Loucy (cell line): Measurements from ENCODE around the gene AHNAK2.

Experiments used
- H2AFZ ChIP-seq: fragments of 200-600 bp; sonication (generic); 2 replicates; pipeline ENCODE4 v1.6.0; 2016; ENCODE audit warnings: antibody characterized with exemption, mild to moderate bottlenecking, low read length, moderate library complexity
- H3F3A ChIP-seq: fragments of 200-600 bp; 2 replicates; pipeline ENCODE4 v1.6.0; 2016; ENCODE audit warnings: antibody characterized with exemption, low read depth, mild to moderate bottlenecking
- H3K27me3 ChIP-seq: fragments of 200-600 bp; sonication (generic); 2 replicates; pipeline ENCODE4 v1.6.1; 2014; ENCODE audit warnings: low read length, mild to moderate bottlenecking; ENCODE audit not compliant: insufficient read depth, poor library complexity, severe bottlenecking
- H3K36me3 ChIP-seq: fragments of 200-600 bp; sonication (generic); 2 replicates; pipeline ENCODE4 v1.6.1; 2016; ENCODE audit warnings: low read length; ENCODE audit not compliant: insufficient read depth
- H3K4me1 ChIP-seq: fragments of 200-600 bp; sonication (generic); 2 replicates; pipeline ENCODE4 v1.5.1; 2014; ENCODE audit warnings: low read length, mild to moderate bottlenecking; ENCODE audit not compliant: insufficient read depth, poor library complexity, severe bottlenecking
- H3K4me2 ChIP-seq: fragments of 200-600 bp; sonication (generic); 2 replicates; pipeline ENCODE4 v1.6.0; 2014; ENCODE audit warnings: antibody characterized with exemption, low read length, low read depth, mild to moderate bottlenecking; ENCODE audit not compliant: poor library complexity, severe bottlenecking
- H3K4me3 ChIP-seq: fragments of 200-600 bp; sonication (generic); 2 replicates; pipeline ENCODE4 v1.5.1; 2014; ENCODE audit warnings: low read length, mild to moderate bottlenecking, mixed read lengths; ENCODE audit not compliant: poor library complexity, severe bottlenecking
- H3K79me2 ChIP-seq: fragments of 200-600 bp; sonication (generic); 2 replicates; pipeline ENCODE4 v1.6.1; 2014; ENCODE audit warnings: low read length; ENCODE audit not compliant: insufficient read depth
- H3K9ac ChIP-seq: fragments of 200-600 bp; sonication (generic); 2 replicates; pipeline ENCODE4 v1.6.0; 2014; ENCODE audit warnings: mild to moderate bottlenecking, low read depth, low read length, moderate library complexity; ENCODE audit not compliant: poor library complexity, severe bottlenecking
- H3K9me2 ChIP-seq: fragments of 200-600 bp; sonication (generic); replicated peaks from 2 replicates; pipeline ENCODE4 v1.6.1; 2016; ENCODE audit warnings: low read depth, low read length, mixed read lengths
- H3K9me3 ChIP-seq: fragments of 200-600 bp; sonication (generic); 2 replicates; pipeline ENCODE4 v1.6.1; 2014; ENCODE audit warnings: mild to moderate bottlenecking, antibody characterized with exemption, low read length, low read depth; ENCODE audit not compliant: insufficient read depth
- H4K20me1 ChIP-seq: fragments of 200-600 bp; sonication (generic); 2 replicates; pipeline ENCODE4 v1.6.0; 2014; ENCODE audit warnings: antibody characterized with exemption, low read length, mild to moderate bottlenecking; ENCODE audit not compliant: insufficient read depth, poor library complexity, severe bottlenecking
- CTCF ChIP-seq: fragments of 200-600 bp; sonication (generic); conservative IDR thresholded peaks from 2 replicates; pipeline ENCODE4 v1.5.1; 2014; ENCODE audit warnings: mild to moderate bottlenecking, antibody characterized with exemption, low read length
- EZH2phosphoT487 ChIP-seq: fragments of 200-600 bp; IDR thresholded peaks from 2 replicates; pipeline ENCODE4 v1.6.1; 2018; ENCODE audit warnings: antibody characterized with exemption, mild to moderate bottlenecking, moderate library complexity, borderline replicate concordance

The AHNAK2 gene

DNA sequence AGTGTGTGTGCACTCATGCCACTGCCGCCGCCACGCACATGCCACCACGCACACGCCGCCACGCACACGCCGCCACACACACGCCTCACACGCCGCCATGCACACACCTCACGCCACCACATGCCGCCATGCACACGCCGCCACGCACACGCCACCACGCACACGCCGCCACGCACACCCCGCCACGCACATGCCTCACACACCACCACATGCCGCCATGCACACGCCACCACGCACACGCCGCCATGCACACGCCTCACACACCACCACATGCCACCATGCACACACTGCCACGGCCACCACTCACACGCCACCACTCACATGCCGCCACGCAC, 13.7 kb upstream of the AHNAK2 start:
- Histone ChIP-seq H3K9me2 (no peaks in the 10 kb centered on the region), H3K4me2 (no peak overlapping the region), H3K27me3 (no peaks in the 10 kb centered on the region), H4K20me1 (no peaks in the 10 kb centered on the region), H3K36me3 (no peaks in the 10 kb centered on the region), H3K9ac (no peak overlapping the region), H3K79me2 (no peaks in the 10 kb centered on the region), H2AFZ (no peak overlapping the region), H3K4me3 (no peak overlapping the region), H3K4me1 (no peaks in the 10 kb centered on the region), H3K9me3 (no peaks in the 10 kb centered on the region), H3F3A (no peaks in the 10 kb centered on the region)
- TF ChIP-seq CTCF, result no peak
- no peak for TF ChIP-seq EZH2phosphoT487

DNA sequence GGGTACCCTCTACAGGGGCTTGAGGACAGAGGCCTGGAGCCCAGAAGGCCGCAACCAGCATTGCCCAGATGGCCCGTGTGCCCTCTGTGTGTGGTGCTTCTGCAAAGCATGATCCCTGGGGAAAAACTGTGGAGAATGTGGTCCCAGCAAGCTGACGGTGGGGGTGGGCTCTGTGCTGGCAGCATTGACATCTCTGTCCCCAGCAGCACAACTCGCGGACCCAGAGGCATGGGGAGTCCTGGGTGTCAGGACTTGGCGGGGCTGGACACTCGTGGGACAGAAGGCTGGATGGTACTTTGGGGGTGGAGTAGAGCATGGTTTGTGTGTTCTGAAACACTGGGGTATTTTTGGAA, 11.8 kb upstream of the AHNAK2 start:
- Histone ChIP-seq H3K4me1 (no peaks in the 10 kb centered on the region), H3K4me2 (no peak overlapping the region), H3K9me3 (no peaks in the 10 kb centered on the region), H3F3A (no peaks in the 10 kb centered on the region), H3K79me2 (no peaks in the 10 kb centered on the region), H4K20me1 (no peaks in the 10 kb centered on the region), H2AFZ (no peak overlapping the region), H3K9ac (no peak overlapping the region), H3K36me3 (no peaks in the 10 kb centered on the region), H3K4me3 (no peak overlapping the region), H3K9me2 (no peaks in the 10 kb centered on the region), H3K27me3 (no peaks in the 10 kb centered on the region)
- no peak for TF ChIP-seq CTCF
- no peak for TF ChIP-seq EZH2phosphoT487

DNA sequence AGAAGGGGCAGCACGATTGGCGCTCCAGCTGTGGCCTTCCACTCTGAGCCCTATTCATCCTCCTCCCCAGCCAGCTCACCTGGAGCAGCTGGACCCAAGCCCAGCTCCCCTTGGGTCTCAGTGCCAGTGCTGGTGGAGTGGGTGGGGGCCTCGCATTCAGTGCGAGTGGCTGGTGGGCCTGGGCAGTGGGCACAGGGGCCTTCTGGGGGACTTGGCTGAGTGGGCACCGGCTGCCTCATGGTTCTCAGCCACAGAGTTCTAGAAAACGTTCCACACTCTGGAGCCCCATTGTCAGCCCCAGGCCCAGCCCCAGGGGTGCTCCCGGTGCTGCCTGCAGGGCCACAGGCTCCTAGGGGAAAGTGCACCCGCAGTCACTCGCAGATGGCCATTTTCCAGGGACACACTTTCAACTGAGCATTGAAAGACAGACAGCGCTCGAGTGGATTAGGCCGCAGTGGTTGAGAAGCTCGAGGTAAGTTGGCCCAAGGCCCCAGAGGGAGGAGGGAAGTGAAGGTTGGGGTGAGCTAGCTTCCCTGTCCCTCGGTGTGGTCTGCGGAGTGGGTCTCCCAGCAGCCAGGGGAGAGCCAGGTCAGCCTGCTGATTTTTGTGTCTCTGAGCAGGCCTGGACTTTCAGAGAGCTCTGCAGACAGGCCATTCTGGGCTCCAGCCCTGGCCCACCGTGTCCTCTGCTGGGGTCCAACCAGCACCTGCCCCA, 11.2 kb upstream of the AHNAK2 start:
- H3K9ac ChIP-seq, result no peak overlapping the region
- H3K4me2 ChIP-seq, result no peak overlapping the region

More for the DNA sequence above, 11.2 kb upstream of the AHNAK2 start:
- no peaks in the 10 kb centered on the region for H4K20me1 ChIP-seq
- no peaks in the 10 kb centered on the region for H3K36me3 ChIP-seq
- no peak overlapping the region for H3K4me3 ChIP-seq
- no peaks in the 10 kb centered on the region for H3K9me3 ChIP-seq
- no peaks in the 10 kb centered on the region for H3K4me1 ChIP-seq
- H2AFZ ChIP-seq, result no peak overlapping the region
- H3K79me2 ChIP-seq, result no peaks in the 10 kb centered on the region
- no peak for TF ChIP-seq EZH2phosphoT487
- no peak for TF ChIP-seq CTCF
- no peaks in the 10 kb centered on the region for H3K27me3 ChIP-seq
- no peaks in the 10 kb centered on the region for H3K9me2 ChIP-seq
- no peaks in the 10 kb centered on the region for H3F3A ChIP-seq
